Measurements from ENCODE around the gene KCNB1. TPM values are rescaled to one million over a fixed set of nuclear protein-coding genes. Genes with fewer than 3 reads are reported as not detected.

Gene KCNB1
- total RNA-seq, 4 donors from 2014 or later: 3.9 to 11.7 (median 6.7) TPM

DNA sequence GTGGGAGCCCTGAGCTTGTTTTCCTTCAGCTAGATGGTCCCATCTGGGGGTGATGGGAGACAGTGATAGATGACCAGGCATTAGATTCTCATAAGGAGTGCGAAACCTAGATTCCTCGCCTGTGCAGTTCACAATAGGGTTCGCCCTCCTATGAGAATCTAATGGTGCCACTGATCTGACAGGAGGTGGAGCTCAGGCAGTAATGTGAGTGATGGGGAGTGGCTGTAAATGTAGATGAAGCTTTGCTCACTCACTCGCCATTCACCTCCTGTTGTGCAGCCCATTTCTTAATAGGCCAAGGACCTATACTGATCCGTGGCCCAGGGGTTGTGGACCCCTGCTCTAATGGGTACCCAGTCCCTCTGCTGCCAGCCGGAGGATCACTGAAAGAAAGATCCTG, 20.7 kb upstream of the KCNB1 start:
- H3K27me3 ChIP-seq: no peaks in the 10 kb centered on the region
- DNase-seq (ENCODE audit: low spot score in 2 of 2): no peak
- TF ChIP-seq, protein P1, sequence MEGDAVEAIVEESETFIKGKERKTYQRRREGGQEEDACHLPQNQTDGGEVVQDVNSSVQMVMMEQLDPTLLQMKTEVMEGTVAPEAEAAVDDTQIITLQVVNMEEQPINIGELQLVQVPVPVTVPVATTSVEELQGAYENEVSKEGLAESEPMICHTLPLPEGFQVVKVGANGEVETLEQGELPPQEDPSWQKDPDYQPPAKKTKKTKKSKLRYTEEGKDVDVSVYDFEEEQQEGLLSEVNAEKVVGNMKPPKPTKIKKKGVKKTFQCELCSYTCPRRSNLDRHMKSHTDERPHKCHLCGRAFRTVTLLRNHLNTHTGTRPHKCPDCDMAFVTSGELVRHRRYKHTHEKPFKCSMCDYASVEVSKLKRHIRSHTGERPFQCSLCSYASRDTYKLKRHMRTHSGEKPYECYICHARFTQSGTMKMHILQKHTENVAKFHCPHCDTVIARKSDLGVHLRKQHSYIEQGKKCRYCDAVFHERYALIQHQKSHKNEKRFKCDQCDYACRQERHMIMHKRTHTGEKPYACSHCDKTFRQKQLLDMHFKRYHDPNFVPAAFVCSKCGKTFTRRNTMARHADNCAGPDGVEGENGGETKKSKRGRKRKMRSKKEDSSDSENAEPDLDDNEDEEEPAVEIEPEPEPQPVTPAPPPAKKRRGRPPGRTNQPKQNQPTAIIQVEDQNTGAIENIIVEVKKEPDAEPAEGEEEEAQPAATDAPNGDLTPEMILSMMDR (IDR thresholded peaks at IDR 0.05): no peak
- TF ChIP-seq POLR2A (IDR thresholded peaks at IDR 0.05): no peak
- no peak for TF ChIP-seq EP300 (IDR thresholded peaks at IDR 0.05)
- no peak overlapping the region for H3K27ac ChIP-seq
- H3K36me3 ChIP-seq: peaks cover 0 to 5% (median 0%) of the 10 kb centered on the region in 3 donors
- no peak overlapping the region for H3K4me3 ChIP-seq
- H3K4me1 ChIP-seq: peaks cover 0 to under 1% (median 0%) of the 10 kb centered on the region in 4 donors
- 65 to 68% methylated on average over 6 of the region's 6 CpGs for WGBS, 2 donors
- peaks cover 0 to 8% (median 0%) of the 10 kb centered on the region in 4 donors for H3K9me3 ChIP-seq

DNA sequence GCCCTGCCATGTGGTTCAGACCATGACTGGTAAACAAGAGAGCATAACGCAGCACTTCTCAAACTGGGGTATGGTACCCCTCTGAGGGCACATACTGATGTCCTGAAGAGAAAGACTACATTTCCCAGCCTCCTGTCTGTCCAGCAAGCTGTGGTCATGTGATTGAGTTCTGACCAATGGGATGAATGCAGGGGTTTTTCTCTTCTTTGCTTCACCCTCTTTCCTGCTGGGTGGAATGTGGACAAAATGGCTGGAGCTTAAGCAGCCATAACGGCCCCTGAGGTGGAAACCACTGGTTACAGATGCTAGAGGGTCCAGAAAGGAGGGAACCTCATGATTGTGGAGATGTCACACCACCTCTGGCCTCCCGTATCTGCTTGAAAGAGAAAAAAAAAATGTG, 19.4 kb upstream of the KCNB1 start:
- Histone ChIP-seq H3K27ac (no peak overlapping the region), H3K9me3 (peaks cover 0 to 8% (median 0%) of the 10 kb centered on the region in 4 donors)
- WGBS, 2 donors: 77 to 88% methylated on average over 3 of the region's 3 CpGs

DNA sequence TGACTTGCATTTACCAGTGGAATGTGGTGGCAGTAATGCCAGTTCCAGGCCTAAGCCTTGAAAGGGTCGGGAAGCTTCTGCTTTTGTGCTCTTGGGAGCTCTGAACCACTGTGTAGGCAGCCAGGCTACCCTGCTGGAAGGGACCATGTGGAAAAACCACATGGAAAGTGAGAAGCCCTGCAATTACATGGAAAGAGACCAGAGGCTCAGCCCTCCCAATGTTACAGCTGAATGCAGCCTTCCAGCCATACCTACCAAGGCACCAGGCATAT, 14.9 kb upstream of the KCNB1 start:
- TF ChIP-seq EP300 (IDR thresholded peaks at IDR 0.05) (no peak), POLR2A (IDR thresholded peaks at IDR 0.05) (no peak)
- TF ChIP-seq, protein P1 (IDR thresholded peaks at IDR 0.05): no peak
- no peak for DNase-seq (ENCODE audit: low spot score in 2 of 2)
- H3K36me3 ChIP-seq: no peaks in the 10 kb centered on the region
- H3K27ac ChIP-seq: no peak overlapping the region
- WGBS, 2 donors: 50 to 55% methylated on average over 1 of the region's 1 CpG
- no peaks in the 10 kb centered on the region for H3K27me3 ChIP-seq
- H3K4me3 ChIP-seq: no peak overlapping the region
- H3K9me3 ChIP-seq: peaks cover 0 to 8% (median 0%) of the 10 kb centered on the region in 4 donors
- H3K4me1 ChIP-seq: no peaks in the 10 kb centered on the region

More for the DNA sequence above, 19.4 kb upstream of the KCNB1 start:
- H3K4me3 ChIP-seq: no peak overlapping the region
- no peaks in the 10 kb centered on the region for H3K27me3 ChIP-seq
- TF ChIP-seq POLR2A (IDR thresholded peaks at IDR 0.05) (no peak), EP300 (IDR thresholded peaks at IDR 0.05) (no peak)
- TF ChIP-seq, protein P1 (IDR thresholded peaks at IDR 0.05): no peak
- no peaks in the 10 kb centered on the region for H3K36me3 ChIP-seq
- H3K4me1 ChIP-seq: no peaks in the 10 kb centered on the region
- DNase-seq (ENCODE audit: low spot score in 2 of 2): no peak

DNA sequence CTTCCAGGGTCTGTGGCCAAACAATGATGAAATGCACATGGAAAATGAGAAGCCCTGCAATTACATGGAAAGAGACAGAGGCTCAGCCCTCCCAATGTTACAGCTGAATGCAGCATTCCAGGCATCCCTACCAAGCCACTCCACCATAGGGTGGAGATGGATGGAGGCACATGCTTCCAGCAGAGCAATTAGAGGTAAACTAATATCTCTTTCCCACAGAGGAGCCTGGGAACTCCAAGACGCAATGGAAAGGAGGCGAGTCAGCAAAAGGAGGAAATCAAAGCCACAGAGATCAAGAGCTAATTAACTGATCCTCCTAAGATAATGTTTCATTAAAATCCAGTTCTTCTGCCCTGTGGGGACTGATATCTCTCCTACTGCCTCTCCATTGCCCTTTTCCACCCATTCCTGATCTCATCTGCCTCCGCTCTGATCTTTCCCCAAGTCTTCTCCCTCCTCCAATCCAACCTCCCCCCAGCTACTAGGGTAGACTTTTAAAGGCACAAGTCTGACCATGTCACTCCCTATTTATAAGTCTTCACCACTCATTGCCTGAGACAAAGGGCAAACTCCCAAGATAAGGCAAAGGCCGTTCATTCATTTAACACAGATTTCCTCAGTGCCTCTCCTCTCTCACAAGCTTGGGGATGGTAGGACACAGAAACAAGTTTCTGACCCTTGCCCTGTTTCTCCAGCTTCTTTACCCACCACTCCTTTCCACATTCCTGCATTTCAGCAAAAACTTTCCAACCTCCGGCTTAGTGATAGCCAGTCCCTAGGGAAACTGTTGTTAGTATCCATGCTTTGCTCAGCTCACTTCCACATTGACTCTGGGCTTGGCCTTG, 14.3 kb upstream of the KCNB1 start:
- DNase-seq (ENCODE audit: low spot score in 2 of 2): no peak
- 61 to 63% methylated on average over 5 of the region's 5 CpGs for WGBS, 2 donors
- Histone ChIP-seq H3K9me3 (peaks cover 0 to 5% (median 0%) of the 10 kb centered on the region in 4 donors), H3K27ac (no peak overlapping the region), H3K36me3 (no peaks in the 10 kb centered on the region), H3K27me3 (no peaks in the 10 kb centered on the region), H3K4me1 (no peaks in the 10 kb centered on the region), H3K4me3 (no peak overlapping the region)
- TF ChIP-seq EP300 (IDR thresholded peaks at IDR 0.05) (no peak), POLR2A (IDR thresholded peaks at IDR 0.05) (no peak)
- TF ChIP-seq, protein P1 (IDR thresholded peaks at IDR 0.05): no peak

DNA sequence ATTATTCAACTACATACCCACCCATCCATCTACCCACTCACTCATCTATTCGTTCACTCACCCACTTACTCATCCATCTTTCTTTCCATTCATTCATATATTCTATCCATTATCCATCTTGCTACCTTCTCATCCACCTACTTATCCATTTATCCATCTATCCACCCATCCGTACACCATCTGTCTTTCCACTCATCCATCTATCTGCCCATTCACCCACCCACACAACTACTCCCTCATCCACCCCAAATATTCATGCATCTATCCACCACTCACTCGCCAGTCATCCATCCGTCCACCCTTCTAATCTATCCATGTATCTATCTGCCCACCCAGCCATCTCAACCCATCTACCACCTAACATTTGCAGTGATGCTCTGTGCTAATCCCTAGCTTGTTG, 13.6 kb upstream of the KCNB1 start:
- Histone ChIP-seq H3K9me3 (peaks cover 0 to 4% (median 0%) of the 10 kb centered on the region in 4 donors), H3K4me3 (no peak overlapping the region), H3K36me3 (no peaks in the 10 kb centered on the region), H3K4me1 (no peaks in the 10 kb centered on the region), H3K27me3 (no peaks in the 10 kb centered on the region), H3K27ac (no peak overlapping the region)
- DNase-seq (ENCODE audit: low spot score in 2 of 2): no peak
- no peak for TF ChIP-seq EP300 (IDR thresholded peaks at IDR 0.05)
- TF ChIP-seq, protein P1 (IDR thresholded peaks at IDR 0.05): no peak
- TF ChIP-seq POLR2A (IDR thresholded peaks at IDR 0.05): no peak
- 86 to 88% methylated on average over 4 of the region's 4 CpGs for WGBS, 2 donors

Data from tibial nerve (tissue), 4 donors.